ENCODE data around the gene GRK5.

- TF ChIP-seq CTCF (IDR thresholded peaks at IDR 0.05) (no peak), EZH2 (IDR thresholded peaks at IDR 0.05) (no peak)
These were observed 97.2 kb downstream of the GRK5 start for GRCh38 chr10:119304541-119304940.
